ENCODE data around the gene DYRK2.

The DYRK2 gene

DNA sequence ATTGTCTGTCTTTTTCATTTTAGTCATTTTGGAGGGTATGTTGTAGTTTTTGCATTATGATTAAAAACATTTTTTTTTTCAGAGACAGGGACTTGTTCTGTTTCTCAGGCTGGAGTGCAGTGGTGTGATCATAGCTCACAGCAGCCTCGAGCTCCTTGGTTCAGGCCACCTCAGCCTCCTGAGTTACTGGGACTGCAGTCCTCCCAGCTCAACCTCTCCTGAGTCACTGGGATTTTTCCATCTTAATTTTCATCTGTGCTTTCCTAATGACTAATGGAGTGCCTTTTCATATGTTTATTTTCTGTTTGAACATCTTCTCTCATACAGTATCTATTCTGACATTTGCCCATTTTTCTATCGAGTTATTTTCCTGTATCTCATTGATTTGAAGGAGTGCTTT is 52.6 kb downstream of the DYRK2 start:
- no peak for DNase-seq (ENCODE audit: low spot score)
- no peak for FAIRE-seq

DNA sequence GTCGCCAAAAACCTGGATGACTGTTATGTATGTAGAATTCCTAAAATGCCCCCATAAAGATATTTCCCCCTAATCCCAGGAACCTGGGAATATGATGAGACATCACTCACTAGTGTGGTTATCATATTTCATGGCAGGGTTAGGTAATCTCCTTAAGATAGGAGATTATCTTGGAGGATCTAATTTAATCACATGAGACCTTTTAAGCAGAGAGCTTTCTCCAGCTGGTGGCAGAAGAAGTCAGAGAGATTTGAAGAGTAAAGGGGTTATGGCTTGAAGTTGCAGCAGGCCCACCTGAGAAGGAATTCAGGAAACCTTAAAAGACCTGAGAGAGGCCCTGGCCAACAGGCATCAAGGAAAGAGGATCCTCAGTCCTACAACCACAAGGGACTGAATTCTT is 53.6 kb downstream of the DYRK2 start:
- DNase-seq (ENCODE audit: low spot score) (no peak), FAIRE-seq (no peak)

DNA sequence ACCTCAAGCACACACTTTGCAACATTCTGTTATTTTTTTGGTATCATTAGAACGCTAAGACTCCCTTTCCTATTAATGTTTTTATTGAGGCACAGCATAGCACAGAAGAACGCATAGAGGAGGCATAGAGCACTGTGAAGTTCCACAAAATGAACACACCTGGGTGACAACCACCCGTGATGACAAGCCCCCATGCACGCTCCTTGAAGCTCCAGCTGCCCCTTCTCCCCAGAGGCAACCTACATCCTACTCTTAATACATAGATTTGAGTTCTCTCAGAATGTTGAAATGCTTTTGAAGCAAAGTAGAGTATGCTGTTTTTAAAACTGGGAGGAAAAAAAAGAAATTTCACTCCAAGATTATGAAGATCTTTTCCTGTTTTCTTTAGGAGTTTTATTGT is 55.5 kb downstream of the DYRK2 start:
- DNase-seq (ENCODE audit: low spot score), result no peak
- FAIRE-seq, result no peak

DNA sequence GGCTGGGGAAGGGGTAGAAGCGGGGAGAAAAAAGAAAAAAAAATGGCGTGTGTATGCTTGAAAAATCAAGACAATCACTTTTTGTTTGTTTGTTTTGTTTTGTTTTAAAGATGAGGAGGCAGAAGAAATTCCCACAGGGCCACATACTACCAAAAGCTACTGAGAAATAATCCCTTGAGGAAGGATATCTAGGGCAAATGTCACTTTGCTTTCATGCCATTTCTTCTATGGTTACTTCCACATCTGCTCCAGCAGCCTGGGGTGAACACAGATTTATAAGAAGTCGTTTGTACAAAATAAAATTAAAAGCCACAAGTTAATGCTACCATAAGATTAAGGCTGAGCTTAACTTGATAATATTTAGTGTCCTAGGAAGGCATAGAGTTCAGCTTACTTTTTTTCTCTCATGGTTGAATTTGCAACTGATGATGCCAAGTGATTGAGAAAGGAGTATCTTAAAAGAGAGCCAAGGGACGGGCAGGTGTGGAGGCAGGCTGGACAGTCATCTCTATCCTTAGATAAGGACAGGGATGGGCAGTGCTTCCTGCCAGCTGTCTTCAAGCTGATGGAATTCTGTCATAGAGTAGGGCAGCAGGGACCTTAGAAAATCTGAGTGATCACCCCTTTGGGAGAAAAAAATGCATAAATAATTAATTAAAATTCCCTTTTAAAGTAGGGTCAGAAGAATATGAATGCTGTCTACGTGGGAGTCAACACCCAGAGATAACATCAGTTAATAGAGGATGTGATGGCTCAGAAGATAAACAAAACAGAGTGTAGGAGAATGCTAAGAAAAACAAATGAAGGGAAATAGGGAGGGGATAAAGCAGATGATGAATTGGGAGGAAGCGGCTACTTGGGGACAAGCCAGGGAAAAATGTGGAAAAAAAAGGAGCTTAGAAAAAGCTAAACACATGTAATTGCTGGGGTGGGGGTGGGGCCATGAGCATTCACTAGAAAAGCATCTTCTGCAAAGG is 57.1 kb downstream of the DYRK2 start:
- FAIRE-seq (no peak), DNase-seq (ENCODE audit: low spot score) (peak; percentile 27)

DNA sequence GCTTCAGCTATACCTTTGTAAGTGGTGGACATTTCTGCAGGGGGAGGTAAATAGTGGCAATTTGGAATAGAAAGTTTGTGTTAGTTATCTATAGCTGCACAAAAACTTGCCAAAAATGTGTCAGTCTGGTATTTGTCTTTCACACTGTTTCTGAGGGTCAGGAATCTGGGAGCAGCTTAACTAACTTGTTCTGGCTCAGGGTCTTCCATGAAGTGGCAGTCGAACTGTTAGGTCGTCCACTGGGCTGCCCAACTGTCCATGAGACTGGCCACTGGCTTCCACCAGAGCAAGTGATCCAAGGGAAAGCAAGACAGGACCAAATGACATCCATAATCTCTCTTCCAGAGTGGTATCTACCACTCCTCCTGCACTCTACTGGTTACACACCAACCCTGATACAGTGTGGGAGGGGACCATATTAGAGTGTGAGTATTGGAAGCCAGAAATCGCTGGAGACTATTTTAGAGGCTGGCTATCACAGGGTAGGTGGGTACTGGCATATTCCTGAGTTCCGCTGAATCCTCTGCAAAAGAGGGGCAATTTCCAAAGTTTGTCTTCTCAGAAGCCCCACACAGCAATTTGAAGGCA is 60.9 kb downstream of the DYRK2 start:
- DNase-seq (ENCODE audit: low spot score), result no peak
- FAIRE-seq, result no peak

DNA sequence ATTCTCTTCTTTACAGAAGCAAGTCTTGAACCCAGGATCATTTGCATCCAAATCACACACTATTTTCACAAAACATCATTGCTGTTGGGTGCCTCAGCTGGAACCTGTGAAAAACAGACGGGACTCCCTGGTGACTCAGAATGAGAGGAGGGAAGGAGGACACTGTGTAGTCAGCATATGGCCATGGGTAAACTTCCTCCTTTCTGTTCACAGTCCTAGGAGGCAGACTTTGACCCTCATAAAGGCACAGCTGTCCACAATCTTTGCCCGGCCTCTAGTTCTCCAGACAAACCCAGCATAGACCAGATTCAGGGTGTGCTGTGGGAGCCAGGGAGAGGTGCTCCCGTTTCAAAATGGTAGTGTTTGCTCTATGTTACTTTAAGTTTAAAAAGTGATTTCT is 62.0 kb downstream of the DYRK2 start:
- DNase-seq (ENCODE audit: low spot score) (peak; percentile 62), FAIRE-seq (peak; percentile 45)

DNA sequence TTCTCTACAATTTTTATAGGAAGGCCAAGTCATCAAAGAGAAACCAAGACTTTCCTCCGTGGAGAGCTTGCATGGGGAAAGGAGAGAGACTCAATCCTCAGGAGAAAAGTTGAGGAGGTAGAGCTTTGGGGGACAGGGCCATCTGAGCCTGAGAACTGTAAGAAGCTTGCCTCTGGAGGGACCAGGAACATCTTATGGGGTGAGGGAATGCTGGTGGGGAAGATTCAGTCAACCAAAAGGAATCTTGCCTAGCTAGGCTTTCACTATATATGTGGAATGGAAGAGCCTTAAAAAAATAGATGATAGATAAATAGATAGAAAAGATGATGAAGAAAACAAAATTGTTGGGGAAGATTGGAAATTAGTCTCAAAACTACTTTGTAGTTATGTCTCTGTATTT is 63.5 kb downstream of the DYRK2 start:
- FAIRE-seq, result no peak

DNA sequence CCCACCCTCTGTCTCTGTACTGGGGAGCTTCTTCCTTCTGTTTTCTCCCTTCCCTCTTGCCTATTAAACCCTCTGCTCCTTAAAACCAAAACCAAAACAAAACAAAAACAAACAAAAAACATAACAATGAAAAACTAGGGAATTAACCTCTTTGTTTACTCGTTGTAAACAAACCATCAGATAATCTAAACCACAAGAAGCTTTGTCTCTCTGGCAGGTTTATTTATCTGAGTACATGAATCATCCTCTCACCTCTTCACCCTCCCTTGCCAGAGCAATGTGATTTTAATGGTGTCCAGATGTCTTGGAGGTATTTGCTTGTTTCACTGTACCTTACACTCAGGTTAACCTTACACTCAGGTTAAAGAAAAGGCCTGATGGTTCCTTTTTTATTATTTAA is 66.1 kb downstream of the DYRK2 start:
- no peak for FAIRE-seq
- DNase-seq (ENCODE audit: low spot score), result no peak

More for the DNA sequence above, 63.5 kb downstream of the DYRK2 start:
- DNase-seq (ENCODE audit: low spot score), result no peak

Measured in RCC 7860 (cell line).